ENCODE results near the gene IQCN. TPM values are rescaled to one million over a fixed set of nuclear protein-coding genes. Genes with fewer than 3 reads are reported as not detected.

Gene IQCN
- total RNA-seq, 1 donor from 2014 or later = 0.35 TPM

GRCh38 chr19:18271433-18271841 lies 2.8 kb downstream of the IQCN start:
- no peak for DNase-seq
- no peak for ATAC-seq (ENCODE audit: poor library complexity)
- intact Hi-C loops (cut with DNase I) = no loop called here

DNA sequence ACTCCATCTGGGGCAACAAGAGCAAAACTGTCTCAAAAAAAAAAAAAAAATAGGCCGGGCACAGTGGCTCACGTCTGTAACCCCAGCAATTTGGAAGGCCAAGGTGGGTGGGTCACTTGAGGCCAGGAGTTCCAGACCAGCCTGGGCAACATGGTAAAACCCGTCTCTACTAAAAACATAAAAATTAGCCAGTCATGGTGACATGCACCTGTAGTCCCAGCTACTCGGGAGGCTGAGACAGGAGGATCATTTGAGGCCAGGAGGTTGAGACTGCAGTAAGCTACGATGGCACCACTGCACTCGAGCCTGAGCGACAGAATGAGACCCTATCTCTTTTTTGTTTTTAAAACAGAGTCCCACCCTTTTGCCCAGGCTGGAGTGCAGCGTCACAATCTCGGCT lies 3.9 kb downstream of the IQCN start:
- ATAC-seq (ENCODE audit: poor library complexity) = no peak
- no peak for DNase-seq
- intact Hi-C loops (cut with DNase I) = no loop called here

DNA sequence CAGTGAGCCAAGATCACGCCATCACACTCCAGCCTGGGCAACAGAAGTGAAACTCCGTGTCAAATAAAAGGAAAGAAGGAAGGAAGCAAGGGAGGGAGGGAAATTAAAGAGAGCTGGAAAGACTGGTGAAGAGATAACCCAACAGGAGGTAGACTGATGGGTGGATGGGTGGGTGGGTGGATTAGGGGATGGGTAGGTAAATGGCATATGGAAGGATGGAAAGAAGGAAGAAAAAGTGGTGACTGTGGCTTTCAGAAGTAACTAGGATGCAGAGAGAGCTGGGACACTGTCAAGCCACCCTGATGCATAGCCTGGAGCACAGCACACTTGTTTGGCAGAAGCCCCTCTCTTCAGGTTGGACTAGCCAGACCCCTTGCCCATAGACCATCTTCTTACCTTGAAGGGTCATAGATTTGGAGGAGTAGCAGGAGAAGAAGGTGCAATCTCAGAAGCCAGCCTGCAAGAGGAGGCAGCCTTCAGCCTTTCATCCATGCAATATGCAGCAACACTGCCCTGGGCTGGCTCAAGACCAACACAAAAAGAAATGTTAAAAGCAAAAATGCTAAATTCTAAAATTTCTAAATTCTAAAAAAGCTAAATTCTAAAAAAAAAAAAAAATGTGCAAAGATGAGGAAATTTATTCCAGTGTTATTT lies 5.1 kb downstream of the IQCN start:
- intact Hi-C loops (cut with DNase I) = no loop called here
- ATAC-seq (ENCODE audit: poor library complexity) = no peak
- no peak for DNase-seq

- ATAC-seq (ENCODE audit: poor library complexity) = no peak
- no peak for DNase-seq
- intact Hi-C loops (cut with DNase I) = no loop called here
These were observed 7.2 kb downstream of the IQCN start for GRCh38 chr19:18266771-18267686.

GRCh38 chr19:18265582-18265981 lies 8.7 kb downstream of the IQCN start:
- DNase-seq (no peak), ATAC-seq (ENCODE audit: poor library complexity) (no peak)
- intact Hi-C loops (cut with DNase I) = no loop called here

DNA sequence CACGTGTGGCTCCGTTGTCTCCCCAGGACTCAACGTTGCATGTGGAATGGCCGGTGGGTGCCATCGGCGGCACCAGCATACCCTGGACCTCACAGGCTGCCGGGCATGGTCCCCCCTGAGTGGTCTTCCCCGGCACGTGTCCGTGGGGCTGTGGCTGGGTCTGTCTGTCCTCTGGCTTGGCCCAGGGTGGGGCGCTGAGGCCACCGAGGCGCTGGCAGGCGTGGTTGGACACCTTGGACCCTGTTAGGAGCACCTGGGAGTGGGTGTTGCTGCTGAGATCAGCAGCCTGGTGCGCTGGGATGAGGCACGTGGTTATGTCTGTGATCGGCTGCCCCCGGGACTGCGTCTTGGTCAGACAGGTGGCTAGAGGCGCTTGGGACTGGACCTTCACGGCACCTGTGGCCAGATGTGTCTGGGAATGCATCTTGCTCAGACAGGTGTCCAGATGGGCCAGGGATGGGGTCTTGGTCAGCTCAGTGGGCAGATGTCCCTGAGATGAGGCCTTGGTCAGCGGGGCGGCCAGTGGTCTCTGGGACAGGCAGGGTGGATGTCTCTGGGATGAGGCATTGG lies 9.2 kb downstream of the IQCN start:
- intact Hi-C loops (cut with DNase I) = no loop called here
- ATAC-seq (ENCODE audit: poor library complexity) (no peak), DNase-seq (no peak)

DNA sequence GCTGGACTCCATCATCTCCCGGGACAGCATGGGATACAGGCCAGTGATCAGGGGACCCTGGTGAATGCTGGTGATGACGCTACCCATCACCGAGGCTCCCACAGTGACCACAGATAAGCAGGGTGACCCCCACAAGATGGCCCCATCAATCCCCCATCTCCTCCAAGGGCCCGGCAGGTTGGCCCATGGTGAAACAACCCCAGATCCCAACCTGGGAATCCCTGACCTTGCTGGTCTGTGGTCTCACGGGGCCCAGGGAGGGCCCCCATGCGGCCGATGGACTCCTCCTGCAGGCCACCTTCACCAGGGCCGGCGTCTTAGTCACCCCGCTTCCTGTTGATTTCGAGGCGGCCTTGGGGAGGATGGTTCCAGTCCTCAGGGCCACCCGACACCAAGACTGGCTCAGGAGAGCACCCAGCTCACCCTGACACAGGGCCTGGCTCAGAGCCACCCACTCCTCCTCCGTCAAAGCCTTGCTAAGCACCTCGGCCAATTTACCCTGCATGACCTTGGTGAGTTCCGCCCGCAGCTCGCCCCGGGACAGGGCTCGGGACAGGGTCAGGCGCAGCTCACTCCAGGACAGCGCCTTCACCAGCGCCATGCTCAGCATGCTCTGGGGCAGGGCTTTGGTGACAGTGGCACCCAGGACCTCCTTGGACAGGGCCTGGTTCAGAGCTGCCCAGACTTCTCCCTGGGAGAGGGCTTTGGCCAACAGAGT lies 10.0 kb downstream of the IQCN start:
- ATAC-seq (ENCODE audit: poor library complexity) (peak; percentile 26), DNase-seq (no peak)
- intact Hi-C loops (cut with DNase I) = no loop called here

GRCh38 chr19:18263324-18264136 lies 10.7 kb downstream of the IQCN start:
- DNase-seq (no peak), ATAC-seq (ENCODE audit: poor library complexity) (no peak)
- intact Hi-C loops (cut with DNase I) = no loop called here

GRCh38 chr19:18262917-18263316 lies 11.3 kb downstream of the IQCN start:
- no peak for ATAC-seq (ENCODE audit: poor library complexity)
- DNase-seq = no peak
- intact Hi-C loops (cut with DNase I) = no loop called here

- intact Hi-C loops (cut with DNase I) = no loop called here
- DNase-seq = no peak
- ATAC-seq (ENCODE audit: poor library complexity) = no peak
These were observed 12.1 kb downstream of the IQCN start for GRCh38 chr19:18262144-18262543.

GRCh38 chr19:18261474-18261873 lies 12.8 kb downstream of the IQCN start:
- intact Hi-C loops (cut with DNase I) = no loop called here
- no peak for DNase-seq
- no peak for ATAC-seq (ENCODE audit: poor library complexity)

DNA sequence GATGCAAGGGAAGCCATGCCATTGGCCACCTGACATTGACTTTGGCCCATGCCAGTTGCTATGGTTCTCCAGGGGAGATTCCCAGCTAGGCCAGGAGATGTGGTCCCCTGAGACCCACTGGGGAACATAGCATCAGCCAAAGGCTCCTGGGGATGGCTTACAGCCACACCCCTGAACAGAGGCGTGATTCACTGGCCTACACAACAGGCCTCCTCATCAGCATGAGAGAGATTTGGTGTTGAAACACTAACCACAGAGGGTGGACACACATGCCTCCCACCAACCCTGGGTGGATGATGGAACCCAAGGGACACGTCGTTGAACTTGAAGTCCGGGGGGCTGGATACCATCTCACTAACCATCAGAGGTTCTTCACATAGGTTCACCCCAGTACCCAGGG lies 14.4 kb downstream of the IQCN start:
- intact Hi-C loops (cut with DNase I) = no loop called here
- DNase-seq = no peak
- ATAC-seq (ENCODE audit: poor library complexity) = no peak

DNA sequence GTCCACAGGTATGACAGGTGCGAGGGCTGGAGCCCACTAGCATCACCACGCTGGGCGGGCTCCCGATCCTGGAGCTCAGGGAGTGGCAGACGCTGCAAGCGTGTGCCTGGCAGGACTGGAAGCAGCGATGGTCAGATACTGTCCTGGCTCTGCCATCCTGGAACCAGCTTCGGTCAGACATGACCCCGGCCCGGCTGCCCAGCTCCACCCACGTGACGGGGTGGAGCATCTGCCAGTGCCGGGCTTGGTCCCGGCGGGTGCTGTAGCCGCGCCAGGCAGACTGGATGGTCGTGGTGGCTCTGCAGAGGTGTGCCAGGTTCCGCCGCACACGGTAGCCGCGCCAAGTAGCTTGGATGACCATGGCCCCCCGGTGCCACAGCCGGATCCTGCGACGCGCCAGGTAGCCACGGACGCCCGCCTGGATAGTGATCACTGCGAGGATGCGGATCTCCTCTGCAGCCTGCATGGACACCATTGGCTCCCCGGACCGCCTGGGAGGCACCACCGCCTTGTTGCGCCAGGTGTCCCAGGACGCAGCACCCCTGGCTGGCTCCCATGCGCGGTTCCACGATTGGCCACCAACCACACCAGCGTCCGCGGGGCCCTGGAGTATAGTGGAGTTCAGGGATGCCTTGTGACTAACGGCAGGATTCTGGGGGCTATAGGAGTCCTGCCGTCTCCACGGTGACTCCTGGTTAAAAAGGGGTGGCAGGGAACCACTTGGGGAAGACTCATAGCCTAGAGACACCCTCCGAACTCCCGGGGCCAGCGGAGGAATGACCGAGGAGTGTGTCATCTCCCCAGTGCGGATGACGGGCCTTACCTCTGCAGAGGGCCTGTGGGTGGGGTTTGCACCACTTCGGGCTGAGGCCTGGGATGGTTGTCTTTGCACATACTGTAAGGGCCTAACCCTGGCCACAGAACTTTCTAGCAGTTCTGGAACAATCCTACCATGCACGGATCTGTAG lies 16.5 kb downstream of the IQCN start:
- intact Hi-C loops (cut with DNase I) = no loop called here
- DNase-seq (no peak), ATAC-seq (ENCODE audit: poor library complexity) (no peak)

GRCh38 chr19:18254546-18255503 lies 19.4 kb downstream of the IQCN start:
- intact Hi-C loops (cut with DNase I) = loop anchor here (5.0 kb wide), 1 partner anchor 143 kb away; no protein-coding TSS in a partner anchor
- no peak for ATAC-seq (ENCODE audit: poor library complexity)
- DNase-seq = no peak

DNA sequence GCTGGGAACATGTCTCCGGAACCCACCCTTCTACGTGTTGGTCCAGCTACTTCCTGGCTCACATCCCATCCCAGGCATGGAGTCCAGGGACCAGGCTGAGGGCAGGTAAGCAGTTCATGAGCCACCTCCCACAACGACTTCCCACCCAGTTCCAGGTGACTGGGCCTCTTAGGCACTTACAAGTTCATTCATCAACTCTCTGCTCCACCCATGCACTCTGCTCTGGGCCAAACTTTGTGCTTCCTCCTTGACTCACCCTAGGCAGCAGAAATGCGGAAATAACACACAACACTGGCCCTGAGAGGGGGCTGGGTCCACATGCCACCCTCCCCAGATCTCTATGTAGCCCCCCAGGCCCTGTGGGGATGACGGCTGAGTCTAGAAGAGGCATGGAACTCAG lies 20.5 kb downstream of the IQCN start:
- ATAC-seq (ENCODE audit: poor library complexity) = peak; percentile 42

DNA sequence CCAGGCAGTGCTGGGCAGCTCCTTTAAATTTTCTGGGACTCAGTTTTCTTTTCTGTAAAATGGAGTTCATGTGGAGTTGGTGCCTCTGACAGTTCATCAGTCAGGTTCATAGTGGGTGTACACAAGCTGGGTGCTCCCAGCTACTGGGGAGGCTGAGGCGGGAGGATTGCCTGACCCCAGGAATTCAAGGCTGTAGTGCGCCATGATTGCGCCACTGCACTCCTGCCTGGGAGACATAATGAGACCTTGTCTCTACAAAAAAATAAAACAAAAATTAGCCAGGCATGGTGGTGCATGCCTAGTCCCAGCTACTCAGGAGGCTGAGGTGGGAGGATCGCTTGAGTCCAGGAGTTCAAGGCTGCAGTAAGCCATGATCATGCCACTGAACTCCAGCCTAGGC lies 21.1 kb downstream of the IQCN start:
- no peak for ATAC-seq (ENCODE audit: poor library complexity)
- intact Hi-C loops (cut with DNase I) = loop anchor here (2.0 to 5.0 kb wide), 2 partner anchors 44 to 141 kb away; no protein-coding TSS in a partner anchor

More for the DNA sequence above, 20.5 kb downstream of the IQCN start:
- intact Hi-C loops (cut with DNase I) = loop anchor here (2.0 to 5.0 kb wide), 2 partner anchors 45 to 141 kb away; no protein-coding TSS in a partner anchor
- DNase-seq = no peak

More for the DNA sequence above, 21.1 kb downstream of the IQCN start:
- DNase-seq = no peak
